ENCODE results near the gene LRRC42.
A peak's percentile ranks its signal among the peaks of the same experiment; 100 is the strongest.

The LRRC42 gene

GRCh38 chr1:53946252-53947171, at the start of gene LRRC42:
Gene LRRC42, plus strand, starts transcription at chr1:53946350. Its CDS starts 5,650 bp downstream, at chr1:53952000.
- no peak for FAIRE-seq

- FAIRE-seq: no peak
Observed at GRCh38 chr1:53896635-53897229, 49.4 kb upstream of the LRRC42 start.

GRCh38 chr1:53899206-53899628, 46.9 kb upstream of the LRRC42 start:
- FAIRE-seq: no peak

GRCh38 chr1:53899708-53900107, 46.4 kb upstream of the LRRC42 start:
- no peak for FAIRE-seq

GRCh38 chr1:53902235-53903138, 43.7 kb upstream of the LRRC42 start:
- no peak for FAIRE-seq

- no peak for FAIRE-seq
Observed at GRCh38 chr1:53905509-53905908, 40.6 kb upstream of the LRRC42 start.

GRCh38 chr1:53906121-53906520, 40.0 kb upstream of the LRRC42 start:
- FAIRE-seq: no peak

- no peak for FAIRE-seq
Observed at GRCh38 chr1:53909946-53910345, 36.2 kb upstream of the LRRC42 start.

- no peak for FAIRE-seq
Observed at GRCh38 chr1:53911442-53911841, 34.7 kb upstream of the LRRC42 start.

- FAIRE-seq: no peak
Observed at GRCh38 chr1:53913352-53914033, 32.7 kb upstream of the LRRC42 start.

GRCh38 chr1:53918343-53918742, 27.8 kb upstream of the LRRC42 start:
- no peak for FAIRE-seq

GRCh38 chr1:53919675-53920066, 26.5 kb upstream of the LRRC42 start:
- no peak for FAIRE-seq

- no peak for FAIRE-seq
Observed at GRCh38 chr1:53927376-53927881, 18.7 kb upstream of the LRRC42 start.

GRCh38 chr1:53929246-53929960, 16.7 kb upstream of the LRRC42 start:
- FAIRE-seq: no peak

- no peak for FAIRE-seq
Observed at GRCh38 chr1:53930932-53931331, 15.2 kb upstream of the LRRC42 start.

- FAIRE-seq: peak; percentile 79
Observed at GRCh38 chr1:53931523-53931922, 14.6 kb upstream of the LRRC42 start.

- peak; percentile 44 for FAIRE-seq
Observed at GRCh38 chr1:53934170-53934765, 11.9 kb upstream of the LRRC42 start.

- FAIRE-seq: no peak
Observed at GRCh38 chr1:53936430-53936829, 9.7 kb upstream of the LRRC42 start.

GRCh38 chr1:53938136-53938830, 7.9 kb upstream of the LRRC42 start:
- FAIRE-seq: no peak

GRCh38 chr1:53942127-53942957, 3.8 kb upstream of the LRRC42 start:
- no peak for FAIRE-seq

All from G401.6 (cell line).